Raji (cell line): ENCODE data around the gene DNM1.

Source experiments
- POLR2A ChIP-seq: IDR thresholded peaks from 2 replicates; pipeline ENCODE4 v1.6.1; 2011; ENCODE audit warnings: low read depth, low read length, control low read depth; ENCODE audit not compliant: insufficient read depth

The DNM1 gene

GRCh38 chr9:128249558-128249907 lies 46.4 kb downstream of the DNM1 start:
- TF ChIP-seq POLR2A = no peak

- no peak for TF ChIP-seq POLR2A
Observed at GRCh38 chr9:128249908-128250838, 47.0 kb downstream of the DNM1 start.

GRCh38 chr9:128250839-128251731 lies 47.9 kb downstream of the DNM1 start:
- no peak for TF ChIP-seq POLR2A

- TF ChIP-seq POLR2A = no peak
Observed at GRCh38 chr9:128251732-128252100, 48.5 kb downstream of the DNM1 start.

- TF ChIP-seq POLR2A = no peak
Observed at GRCh38 chr9:128252317-128253139, 49.3 kb downstream of the DNM1 start.

- no peak for TF ChIP-seq POLR2A
Observed at GRCh38 chr9:128253140-128253990, 50.2 kb downstream of the DNM1 start.

GRCh38 chr9:128253991-128254346 lies 50.8 kb downstream of the DNM1 start:
- TF ChIP-seq POLR2A = no peak

GRCh38 chr9:128254362-128254761 lies 51.2 kb downstream of the DNM1 start:
- TF ChIP-seq POLR2A = no peak

- no peak for TF ChIP-seq POLR2A
Observed at GRCh38 chr9:128254855-128255759, 51.9 kb downstream of the DNM1 start.

GRCh38 chr9:128257086-128257825 lies 54.1 kb downstream of the DNM1 start:
- TF ChIP-seq POLR2A = no peak

- no peak for TF ChIP-seq POLR2A
Observed at GRCh38 chr9:128257907-128258306, 54.7 kb downstream of the DNM1 start.

GRCh38 chr9:128258326-128258725 lies 55.1 kb downstream of the DNM1 start:
- no peak for TF ChIP-seq POLR2A

GRCh38 chr9:128259156-128259555 lies 56.0 kb downstream of the DNM1 start:
- TF ChIP-seq POLR2A = no peak
